H1 (cell line): Measurements from ENCODE around the gene DOCK9. TPM values are rescaled to one million over a fixed set of nuclear protein-coding genes. Genes with fewer than 3 reads are reported as not detected.

Experiments used
- POU5F1 ChIP-seq: IDR thresholded peaks from 2 replicates; pipeline ENCODE4 v1.6.1; 2011; ENCODE audit warnings: low read depth, mild to moderate bottlenecking, low read length, moderate library complexity
- TAF1 ChIP-seq: IDR thresholded peaks from 2 replicates; pipeline ENCODE4 v1.6.1; 2011; ENCODE audit warnings: mild to moderate bottlenecking, low read depth, low read length
- ZNF274 ChIP-seq: IDR thresholded peaks from 2 replicates; pipeline ENCODE4 v1.7.0; 2012; ENCODE audit warnings: low read length, borderline replicate concordance; ENCODE audit errors: extremely low read depth
- polyA plus RNA-seq, 7 experiments: library from polyadenylated mRNA; depleted of rRNA in 3 of 7; stranded (reverse) in 5 of 7; unstranded in 2 of 7; fragments of >200 nt in 5 of 7; fragments of 200-250 nt in 2 of 7; gene quantifications; 1 replicate in 5 of 7; 2 replicates in 1 of 7; 4 replicates in 1 of 7; pipeline versions ENCODE4 v1.2.1 to v1.2.3, GENCODE V29; 2011 to 2013; ENCODE audit warnings: missing spikeins in 2 of 7, mixed read lengths in 2 of 7
- total RNA-seq: library from RNA; stranded (reverse); fragmentation: NEBNext Ultra II Directional; extraction: Animal tissue kit (Norgen Biotek cat#: 25700); gene quantifications from 2 replicates; pipeline ENCODE4 v1.2.1, GENCODE V29; 2021

Gene DOCK9
- total and polyA plus RNA-seq, 2 of the 8 experiments (the other 6 are each of a cell fraction or from before 2014, with no cell fraction given) = 21.6 to 31.5 TPM

DNA sequence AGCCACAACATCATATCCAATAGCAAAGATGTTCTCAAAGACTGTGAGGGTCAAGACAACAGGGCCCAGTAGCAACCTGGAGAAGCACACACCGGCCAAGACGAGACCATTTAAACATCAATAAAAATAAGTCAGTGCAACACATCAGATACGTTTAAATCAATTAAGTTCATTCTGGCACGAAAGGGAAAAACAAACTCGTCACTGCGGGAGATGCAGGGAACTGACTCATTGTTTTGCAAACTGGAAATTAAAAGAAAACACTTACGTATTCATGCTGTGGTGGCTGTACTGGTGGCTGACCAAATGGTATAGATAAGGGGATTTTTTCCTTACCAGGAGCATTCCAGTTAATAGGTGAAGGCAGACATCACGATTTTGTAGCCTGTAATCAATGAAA lies 199.1 kb downstream of the DOCK9 start (continued):
- TF ChIP-seq ZNF274 (no peak), TAF1 (no peak), POU5F1 (no peak)
